ENCODE data around the gene DQX1. TPM values are rescaled to one million over a fixed set of nuclear protein-coding genes. Genes with fewer than 3 reads are reported as not detected.

Gene DQX1
- total and polyA plus RNA-seq, 9 of the 15 experiments (the other 6 are each of a cell fraction or from before 2014, with no cell fraction given) = 0.04 to 0.38 (median 0.18) TPM; not detected in 1

DNA sequence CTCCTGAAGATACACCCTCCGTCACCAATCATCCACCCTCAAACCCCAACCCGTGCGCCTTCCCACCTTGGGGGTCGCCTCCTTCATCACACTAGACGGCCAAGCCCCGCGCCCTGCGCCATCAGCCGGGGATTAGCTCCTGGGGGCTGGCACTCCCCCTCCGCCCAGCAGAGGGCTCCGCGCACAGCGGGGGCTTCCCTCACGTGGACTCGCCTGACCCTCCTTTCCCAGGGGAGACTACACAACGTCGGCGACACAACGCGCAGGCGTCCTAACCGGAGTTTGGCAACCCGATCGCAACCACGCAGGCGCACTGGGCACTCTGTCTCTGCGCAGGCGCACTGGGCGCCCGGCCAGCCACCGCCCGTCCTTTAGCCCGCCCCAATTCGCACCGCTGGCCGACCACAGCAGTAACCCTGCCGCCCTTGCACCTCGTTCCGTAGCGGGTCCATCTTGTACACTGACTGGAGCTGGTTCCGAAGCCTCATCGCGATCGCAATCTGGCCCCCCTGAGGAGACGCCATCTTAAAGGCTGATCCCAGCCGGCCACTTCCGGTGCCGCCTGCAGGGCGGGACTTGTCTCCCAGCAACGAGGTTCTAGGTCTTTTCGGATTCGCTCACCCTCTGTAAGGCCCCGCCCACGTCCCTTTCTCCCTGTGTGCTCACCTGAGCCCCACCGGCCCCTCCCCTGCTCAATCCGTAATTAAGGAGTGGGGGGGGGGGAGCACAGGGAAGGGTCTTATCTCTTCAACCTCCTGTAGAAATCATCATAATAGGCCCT lies 18.7 kb downstream of the DQX1 start, which contains the start of gene PCGF1 (continued):
- TF ChIP-seq, protein P1, sequence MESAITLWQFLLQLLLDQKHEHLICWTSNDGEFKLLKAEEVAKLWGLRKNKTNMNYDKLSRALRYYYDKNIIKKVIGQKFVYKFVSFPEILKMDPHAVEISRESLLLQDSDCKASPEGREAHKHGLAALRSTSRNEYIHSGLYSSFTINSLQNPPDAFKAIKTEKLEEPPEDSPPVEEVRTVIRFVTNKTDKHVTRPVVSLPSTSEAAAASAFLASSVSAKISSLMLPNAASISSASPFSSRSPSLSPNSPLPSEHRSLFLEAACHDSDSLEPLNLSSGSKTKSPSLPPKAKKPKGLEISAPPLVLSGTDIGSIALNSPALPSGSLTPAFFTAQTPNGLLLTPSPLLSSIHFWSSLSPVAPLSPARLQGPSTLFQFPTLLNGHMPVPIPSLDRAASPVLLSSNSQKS (CRISPR knock-in tag; IDR thresholded peaks at IDR 0.05) = no peak
- TF ChIP-seq LCOR (CRISPR knock-in tag; IDR thresholded peaks at IDR 0.05) (peak; percentile 80), SIRT6 (IDR thresholded peaks at IDR 0.05; ENCODE audit: low read depth, low read length) (no peak), ZBTB1 (CRISPR knock-in tag; IDR thresholded peaks at IDR 0.05; ENCODE audit: borderline replicate concordance, low read depth) (peak; percentile 17; the same call in 1 of the 2 replicates), ZNF395 (CRISPR knock-in tag; IDR thresholded peaks at IDR 0.05) (peak; percentile 89), CUX1 (CRISPR knock-in tag; IDR thresholded peaks at IDR 0.05) (no peak), FOXK1 (CRISPR knock-in tag; IDR thresholded peaks at IDR 0.05; ENCODE audit: borderline replicate concordance) (no peak), NFIX (CRISPR knock-in tag; IDR thresholded peaks at IDR 0.05; ENCODE audit: low read depth) (no peak), ZNF778 (CRISPR knock-in tag; IDR thresholded peaks at IDR 0.05) (no peak), NR2C1 (IDR thresholded peaks at IDR 0.05) (0 out of 2 replicates have a peak, but pooled peaks have one; percentile 23), NR2C1 (tag; IDR thresholded peaks at IDR 0.05) (no peak), IRF2 (CRISPR knock-in tag; IDR thresholded peaks at IDR 0.05) (no peak), STAG1 (CRISPR knock-in tag; IDR thresholded peaks at IDR 0.05; ENCODE audit: borderline replicate concordance) (no peak), ZNF174 (CRISPR knock-in tag; IDR thresholded peaks at IDR 0.05) (no peak), BRD9 (IDR thresholded peaks at IDR 0.05; ENCODE audit: low read depth, partially characterized antibody) (no peak), RBBP5 (IDR thresholded peaks at IDR 0.05; ENCODE audit: borderline replicate concordance, insufficient read depth, low read length, poor library complexity, severe bottlenecking) (peak; percentile 93)
- TF ChIP-seq, protein P2, sequence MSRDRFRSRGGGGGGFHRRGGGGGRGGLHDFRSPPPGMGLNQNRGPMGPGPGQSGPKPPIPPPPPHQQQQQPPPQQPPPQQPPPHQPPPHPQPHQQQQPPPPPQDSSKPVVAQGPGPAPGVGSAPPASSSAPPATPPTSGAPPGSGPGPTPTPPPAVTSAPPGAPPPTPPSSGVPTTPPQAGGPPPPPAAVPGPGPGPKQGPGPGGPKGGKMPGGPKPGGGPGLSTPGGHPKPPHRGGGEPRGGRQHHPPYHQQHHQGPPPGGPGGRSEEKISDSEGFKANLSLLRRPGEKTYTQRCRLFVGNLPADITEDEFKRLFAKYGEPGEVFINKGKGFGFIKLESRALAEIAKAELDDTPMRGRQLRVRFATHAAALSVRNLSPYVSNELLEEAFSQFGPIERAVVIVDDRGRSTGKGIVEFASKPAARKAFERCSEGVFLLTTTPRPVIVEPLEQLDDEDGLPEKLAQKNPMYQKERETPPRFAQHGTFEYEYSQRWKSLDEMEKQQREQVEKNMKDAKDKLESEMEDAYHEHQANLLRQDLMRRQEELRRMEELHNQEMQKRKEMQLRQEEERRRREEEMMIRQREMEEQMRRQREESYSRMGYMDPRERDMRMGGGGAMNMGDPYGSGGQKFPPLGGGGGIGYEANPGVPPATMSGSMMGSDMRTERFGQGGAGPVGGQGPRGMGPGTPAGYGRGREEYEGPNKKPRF (IDR thresholded peaks at IDR 0.05; ENCODE audit: low read depth, low read length) = no peak

All from K562 (cell line).